ENCODE results near the gene MLPH. TPM values are rescaled to one million over a fixed set of nuclear protein-coding genes. Genes with fewer than 3 reads are reported as not detected.

Gene MLPH
- total and polyA plus RNA-seq, 2 experiments from 2014 or later = 8.1 to 10.8 TPM

DNA sequence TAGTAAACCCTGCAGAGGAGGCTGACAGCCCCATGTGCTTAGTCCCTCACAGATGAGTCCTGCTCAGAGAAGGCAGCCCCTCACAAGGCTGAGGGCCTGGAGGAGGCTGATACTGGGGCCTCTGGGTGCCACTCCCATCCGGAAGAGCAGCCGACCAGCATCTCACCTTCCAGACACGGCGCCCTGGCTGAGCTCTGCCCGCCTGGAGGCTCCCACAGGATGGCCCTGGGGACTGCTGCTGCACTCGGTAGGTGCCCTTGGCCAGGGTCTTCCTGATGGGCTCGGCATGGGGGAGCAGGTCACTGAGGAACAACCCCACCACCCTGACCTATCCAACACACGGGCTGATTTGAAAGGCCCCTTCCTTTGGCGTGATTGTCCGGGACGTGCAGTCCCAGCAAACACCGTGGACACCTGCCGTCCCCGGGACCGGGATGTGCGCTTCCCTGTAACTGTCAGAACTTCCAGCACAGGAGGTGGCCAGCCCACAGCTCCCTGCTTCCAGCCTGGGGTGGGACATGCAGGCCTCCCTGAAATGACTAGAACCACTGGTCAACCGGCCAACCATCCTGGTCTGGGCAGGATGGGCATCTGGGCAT is 38.6 kb downstream of the MLPH start:
- no peak for TF ChIP-seq EZH2 (IDR thresholded peaks at IDR 0.05; ENCODE audit: insufficient read depth, poor library complexity, severe bottlenecking)
- TF ChIP-seq EZH2phosphoT487 (IDR thresholded peaks at IDR 0.05; ENCODE audit: insufficient read depth, low read depth) = no peak
- H3K9me3 ChIP-seq (ENCODE audit: low read depth) = no peaks in the 10 kb centered on the region
- 84 to 87% methylated on average over 17 of the region's 17 CpGs for WGBS, 2 experiments (ENCODE audit: low coverage in 1 of 2, low lambda C conversion rate in 2 of 2, missing lambda C conversion rate in 2 of 2)
- H3K79me2 ChIP-seq (ENCODE audit: insufficient read depth) = no peaks in the 10 kb centered on the region
- no peaks in the 10 kb centered on the region for H3F3A ChIP-seq (ENCODE audit: insufficient read depth)
- no peaks in the 10 kb centered on the region for H4K20me1 ChIP-seq (ENCODE audit: insufficient read depth)
- no peak overlapping the region for H3K27ac ChIP-seq
- H3K9me2 ChIP-seq (ENCODE audit: insufficient read depth) = no peaks in the 10 kb centered on the region
- no peaks in the 10 kb centered on the region for H3K4me1 ChIP-seq (ENCODE audit: insufficient read depth)
- no peaks in the 10 kb centered on the region for H3K36me3 ChIP-seq (ENCODE audit: low read depth)
- H3K9ac ChIP-seq = no peak overlapping the region
- H3K4me3 ChIP-seq = no peak overlapping the region
- no peak overlapping the region for H2AFZ ChIP-seq
- H3K4me2 ChIP-seq (ENCODE audit: unreplicated experiment) = no peak overlapping the region
- no peak for DNase-seq
- no peaks in the 10 kb centered on the region for H3K27me3 ChIP-seq (replicated peaks; ENCODE audit: insufficient read depth)
- in situ Hi-C loops (cut with MboI) = no loop called here

DNA sequence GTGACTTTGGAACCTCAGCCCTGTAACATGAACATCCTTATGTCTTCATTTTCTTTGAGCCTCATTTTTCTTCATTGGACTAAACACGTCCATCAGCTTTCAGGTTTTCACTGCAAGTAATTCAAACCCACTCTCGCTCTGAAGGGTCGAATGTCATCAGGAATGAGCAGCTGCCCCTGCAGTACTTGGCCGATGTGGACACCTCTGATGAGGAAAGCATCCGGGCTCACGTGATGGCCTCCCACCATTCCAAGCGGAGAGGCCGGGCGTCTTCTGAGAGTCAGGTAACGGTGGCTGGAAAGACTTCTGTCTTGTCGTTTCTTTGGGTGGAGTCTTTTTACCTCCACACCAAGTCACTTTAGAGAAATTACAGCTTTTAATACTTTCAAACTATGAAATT is 40.2 kb downstream of the MLPH start:
- H3K36me3 ChIP-seq (ENCODE audit: low read depth) = no peaks in the 10 kb centered on the region
- H4K20me1 ChIP-seq (ENCODE audit: insufficient read depth) = no peaks in the 10 kb centered on the region
- no peak for DNase-seq
- in situ Hi-C loops (cut with MboI) = no loop called here
- H3F3A ChIP-seq (ENCODE audit: insufficient read depth) = no peaks in the 10 kb centered on the region
- no peak for TF ChIP-seq EZH2phosphoT487 (IDR thresholded peaks at IDR 0.05; ENCODE audit: insufficient read depth, low read depth)
- TF ChIP-seq EZH2 (IDR thresholded peaks at IDR 0.05; ENCODE audit: insufficient read depth, poor library complexity, severe bottlenecking) = no peak
- 88% methylated on average over 11 of the region's 11 CpGs for WGBS, 2 experiments (ENCODE audit: low coverage in 1 of 2, low lambda C conversion rate in 2 of 2, missing lambda C conversion rate in 2 of 2)
- no peaks in the 10 kb centered on the region for H3K9me2 ChIP-seq (ENCODE audit: insufficient read depth)
- H3K4me2 ChIP-seq (ENCODE audit: unreplicated experiment) = no peak overlapping the region
- H3K9ac ChIP-seq = no peak overlapping the region
- no peak overlapping the region for H2AFZ ChIP-seq
- no peak overlapping the region for H3K27ac ChIP-seq
- H3K4me1 ChIP-seq (ENCODE audit: insufficient read depth) = no peaks in the 10 kb centered on the region
- no peak overlapping the region for H3K4me3 ChIP-seq
- H3K79me2 ChIP-seq (ENCODE audit: insufficient read depth) = no peaks in the 10 kb centered on the region
- H3K27me3 ChIP-seq (replicated peaks; ENCODE audit: insufficient read depth) = no peaks in the 10 kb centered on the region
- no peaks in the 10 kb centered on the region for H3K9me3 ChIP-seq (ENCODE audit: low read depth)

DNA sequence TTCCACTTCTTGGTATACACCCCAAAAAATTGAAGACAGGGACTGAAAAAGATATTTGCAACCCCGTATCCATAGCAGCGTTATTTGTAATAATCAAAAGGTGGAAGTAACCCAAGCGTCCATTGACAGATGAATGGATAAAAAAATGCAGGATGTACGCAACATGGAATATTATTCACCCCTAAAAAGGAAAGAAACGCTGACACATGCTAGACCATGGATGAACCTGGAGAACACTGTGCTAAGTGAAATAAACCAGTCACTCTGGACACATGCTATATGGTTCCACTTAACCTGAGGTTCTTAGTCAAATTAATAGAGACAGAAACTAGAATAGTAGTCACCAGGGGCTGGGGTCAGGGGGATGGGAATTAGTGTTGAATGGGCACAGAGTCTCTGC is 40.7 kb downstream of the MLPH start:
- in situ Hi-C loops (cut with MboI) = no loop called here
- Histone ChIP-seq H3K9me3 (ENCODE audit: low read depth) (no peaks in the 10 kb centered on the region), H3K9me2 (ENCODE audit: insufficient read depth) (no peaks in the 10 kb centered on the region), H3K27ac (no peak overlapping the region), H3F3A (ENCODE audit: insufficient read depth) (peaks cover 1% of the 10 kb centered on the region), H3K79me2 (ENCODE audit: insufficient read depth) (no peaks in the 10 kb centered on the region), H3K4me2 (ENCODE audit: unreplicated experiment) (no peak overlapping the region), H2AFZ (no peak overlapping the region), H3K4me3 (no peak overlapping the region), H3K27me3 (replicated peaks; ENCODE audit: insufficient read depth) (no peaks in the 10 kb centered on the region), H4K20me1 (ENCODE audit: insufficient read depth) (no peaks in the 10 kb centered on the region), H3K4me1 (ENCODE audit: insufficient read depth) (no peaks in the 10 kb centered on the region), H3K36me3 (ENCODE audit: low read depth) (no peaks in the 10 kb centered on the region), H3K9ac (no peak overlapping the region)
- no peak for DNase-seq
- WGBS, 2 experiments (ENCODE audit: low coverage in 1 of 2, low lambda C conversion rate in 2 of 2, missing lambda C conversion rate in 2 of 2) = 86 to 95% methylated on average over 5 of the region's 5 CpGs
- TF ChIP-seq EZH2phosphoT487 (IDR thresholded peaks at IDR 0.05; ENCODE audit: insufficient read depth, low read depth) (no peak), EZH2 (IDR thresholded peaks at IDR 0.05; ENCODE audit: insufficient read depth, poor library complexity, severe bottlenecking) (no peak)

DNA sequence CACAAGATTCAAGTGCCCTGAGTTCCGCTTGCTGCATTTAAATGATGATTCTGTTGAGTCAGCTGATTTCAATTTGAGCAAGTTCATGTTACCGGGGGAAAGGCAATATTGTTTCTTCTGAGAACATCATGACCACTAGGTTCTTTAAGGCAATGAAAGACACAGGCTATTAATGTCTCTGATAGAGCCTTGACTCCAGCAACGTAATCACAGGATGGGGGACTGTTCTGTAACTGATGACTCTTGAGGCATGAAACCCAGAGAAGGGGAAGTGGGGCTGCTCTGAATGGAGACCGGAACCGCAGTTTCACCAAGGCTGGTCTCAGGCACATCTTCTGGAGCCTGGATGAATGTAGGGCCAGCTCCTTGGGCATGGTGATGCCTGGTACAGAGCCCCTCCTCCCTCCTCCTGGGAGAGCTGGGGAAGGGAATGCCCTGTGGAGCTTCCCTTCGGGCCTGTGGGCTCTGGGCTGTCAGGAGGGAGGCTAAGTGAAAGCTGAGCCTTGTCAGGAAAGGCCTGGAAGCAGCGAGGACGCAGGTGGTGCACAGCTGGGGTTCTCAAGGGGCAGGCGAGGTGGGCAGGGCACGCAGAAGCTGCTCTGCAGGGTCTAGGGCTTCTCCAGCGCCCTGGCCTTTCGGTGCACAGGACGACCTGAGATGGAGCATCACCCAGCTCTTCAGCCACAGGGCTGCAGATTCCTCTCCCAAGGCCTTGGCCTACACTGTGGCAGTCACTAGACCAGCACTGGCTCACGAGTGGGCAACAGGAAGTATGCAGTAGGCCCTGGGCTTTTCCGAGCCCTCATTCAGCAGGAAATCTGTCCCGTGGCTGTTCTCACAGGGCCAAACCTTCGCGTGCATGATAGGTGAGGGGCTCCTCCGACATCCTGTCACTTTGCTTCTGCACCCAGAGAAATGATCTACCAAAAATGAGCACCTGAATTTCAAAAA is 42.7 kb downstream of the MLPH start:
- Histone ChIP-seq H3K27me3 (replicated peaks; ENCODE audit: insufficient read depth) (no peaks in the 10 kb centered on the region), H3K79me2 (ENCODE audit: insufficient read depth) (no peaks in the 10 kb centered on the region), H3K36me3 (ENCODE audit: low read depth) (no peaks in the 10 kb centered on the region), H3K9me3 (ENCODE audit: low read depth) (no peaks in the 10 kb centered on the region), H3K4me1 (ENCODE audit: insufficient read depth) (peaks cover 12% of the 10 kb centered on the region; the same call in 1 of the 2 replicates), H3K9ac (no peak overlapping the region), H3K4me2 (ENCODE audit: unreplicated experiment) (no peak overlapping the region), H3K27ac (no peak overlapping the region), H4K20me1 (ENCODE audit: insufficient read depth) (no peaks in the 10 kb centered on the region), H3F3A (ENCODE audit: insufficient read depth) (peaks cover 12% of the 10 kb centered on the region), H2AFZ (no peak overlapping the region), H3K9me2 (ENCODE audit: insufficient read depth) (no peaks in the 10 kb centered on the region), H3K4me3 (no peak overlapping the region)
- no peak for DNase-seq
- 82% methylated on average over 19 of the region's 19 CpGs for WGBS, 2 experiments (ENCODE audit: low coverage in 1 of 2, low lambda C conversion rate in 2 of 2, missing lambda C conversion rate in 2 of 2)
- no peak for TF ChIP-seq EZH2phosphoT487 (IDR thresholded peaks at IDR 0.05; ENCODE audit: insufficient read depth, low read depth)
- no peak for TF ChIP-seq EZH2 (IDR thresholded peaks at IDR 0.05; ENCODE audit: insufficient read depth, poor library complexity, severe bottlenecking)
- in situ Hi-C loops (cut with MboI) = no loop called here

All from GM23248 (cell line).